Measurements from ENCODE around the gene PSENEN.

Gene PSENEN

DNA sequence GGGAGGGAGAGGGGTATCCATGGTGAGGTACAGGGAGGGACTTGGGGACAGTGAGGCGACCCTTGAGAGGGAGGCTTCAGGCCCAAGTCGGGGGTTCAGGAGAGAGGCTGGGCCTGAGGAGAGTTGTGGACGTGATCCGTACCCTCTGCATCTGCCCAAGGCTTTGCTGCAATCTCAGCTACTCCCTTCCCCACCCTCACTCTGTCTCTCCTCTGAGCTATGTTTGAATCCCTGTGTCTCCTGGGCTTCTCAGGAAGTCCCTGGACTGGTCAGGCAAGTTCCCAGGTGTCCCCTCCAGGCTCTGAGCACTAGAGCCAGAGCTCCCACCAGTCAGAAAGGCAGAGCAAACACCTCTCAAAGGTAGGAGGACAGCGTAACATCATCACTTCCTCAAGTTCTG, 4.7 kb downstream of the PSENEN start:
- no peak for DNase-seq (ENCODE audit: low read depth in 2 of 3, low spot score in 2 of 3)

DNA sequence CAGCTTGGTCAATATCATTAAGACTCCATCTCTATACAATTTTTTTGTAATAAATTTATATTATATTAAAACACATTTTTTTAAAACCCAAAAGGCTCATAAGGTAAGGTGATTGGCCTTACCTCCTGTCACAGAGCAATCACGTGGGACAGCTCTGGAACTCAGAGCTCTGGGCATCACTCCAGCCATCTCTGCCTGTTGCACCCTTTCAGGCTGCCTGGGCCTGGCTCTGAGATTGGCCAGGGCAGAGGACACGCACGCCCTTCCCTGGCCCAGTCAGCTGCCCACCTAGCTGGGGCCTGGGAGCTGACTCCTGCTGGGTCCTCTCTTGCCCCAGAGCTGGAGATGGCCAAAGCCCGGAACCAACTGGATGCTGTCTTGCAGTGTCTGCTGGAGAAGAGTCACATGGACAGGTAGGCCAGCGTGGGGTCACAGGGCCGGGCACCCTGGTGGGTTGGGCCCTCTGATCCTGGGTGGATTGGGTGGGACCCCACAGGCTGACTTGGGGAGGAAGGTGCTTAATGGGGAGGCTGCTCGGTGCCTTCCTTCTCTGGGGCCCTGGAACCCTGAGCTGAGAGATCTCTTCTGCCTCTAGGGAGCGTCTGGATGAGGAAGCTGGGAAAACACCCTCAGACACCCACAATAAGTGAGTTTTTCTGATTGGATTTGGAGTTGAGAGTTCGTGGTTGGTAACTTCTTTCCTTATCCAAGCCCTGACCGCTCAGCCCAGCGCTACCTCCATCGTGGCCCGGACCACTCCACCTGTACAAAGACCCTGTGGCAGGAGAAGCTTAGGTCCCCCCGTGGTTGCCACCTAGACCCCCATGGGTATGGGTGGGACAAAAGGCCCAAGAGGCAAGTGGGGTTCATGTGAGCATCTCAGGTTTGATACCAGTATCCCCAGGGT, 6.6 kb downstream of the PSENEN start:
- DNase-seq (ENCODE audit: low read depth in 2 of 3, low spot score in 2 of 3): no peak

DNA sequence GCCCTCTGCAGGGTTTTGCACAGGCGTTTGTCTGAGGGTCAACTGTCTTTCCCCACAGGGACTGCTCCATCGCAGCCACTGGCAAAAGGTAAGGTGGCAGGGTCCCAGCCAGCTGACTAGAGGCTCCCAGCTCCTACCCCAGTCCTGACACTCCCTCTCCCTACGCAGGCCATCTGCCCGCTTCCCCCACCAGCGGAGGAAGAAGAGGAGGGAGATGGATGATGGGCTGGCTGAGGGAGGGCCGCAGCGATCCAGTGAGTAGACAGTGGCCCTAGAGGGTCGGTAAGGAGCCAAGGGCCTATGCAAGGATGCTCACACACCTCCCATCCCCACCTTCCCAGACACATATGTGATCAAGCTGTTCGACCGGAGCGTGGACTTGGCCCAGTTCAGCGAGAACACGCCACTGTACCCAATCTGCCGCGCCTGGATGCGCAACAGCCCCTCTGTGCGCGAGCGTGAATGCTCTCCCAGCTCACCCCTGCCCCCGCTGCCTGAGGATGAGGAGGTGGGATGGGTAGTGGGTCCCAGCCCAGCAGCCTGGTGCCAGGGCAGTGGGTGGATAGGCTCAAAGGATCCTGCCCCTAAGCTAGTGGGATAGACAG, 7.4 kb downstream of the PSENEN start:
- DNase-seq (ENCODE audit: low read depth in 2 of 3, low spot score in 2 of 3): no peak

DNA sequence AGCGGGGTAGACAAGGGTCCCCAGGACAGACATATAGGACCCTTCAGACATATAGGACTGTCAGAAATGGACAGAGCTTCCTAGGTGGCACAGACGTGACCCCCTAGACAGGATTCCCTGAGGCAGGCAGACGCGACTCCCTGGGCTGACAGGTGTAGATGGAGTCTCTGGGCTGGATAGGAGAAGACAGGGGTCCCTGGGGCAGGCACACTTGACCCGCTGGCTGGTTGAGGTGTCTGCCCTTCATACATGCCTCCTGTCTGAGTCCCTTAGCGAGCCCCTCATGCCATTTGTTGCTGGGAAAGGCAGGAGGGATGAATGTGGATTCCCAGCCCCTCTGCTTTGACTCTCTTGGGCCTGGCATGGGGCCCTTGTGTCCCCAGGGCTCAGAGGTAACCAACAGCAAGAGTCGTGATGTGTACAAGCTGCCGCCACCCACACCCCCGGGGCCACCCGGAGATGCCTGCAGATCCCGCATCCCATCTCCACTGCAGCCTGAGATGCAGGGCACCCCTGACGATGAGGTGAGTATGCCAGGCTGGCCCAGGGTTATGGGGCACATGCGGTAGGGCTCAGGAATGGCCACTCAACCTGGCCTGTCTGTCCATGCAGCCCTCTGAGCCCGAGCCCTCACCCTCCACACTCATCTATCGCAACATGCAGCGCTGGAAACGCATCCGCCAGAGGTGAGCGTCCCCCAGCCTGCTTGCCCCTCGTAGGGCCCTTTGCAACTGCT, 8.4 kb downstream of the PSENEN start:
- DNase-seq (ENCODE audit: low read depth in 2 of 3, low spot score in 2 of 3): no peak

DNA sequence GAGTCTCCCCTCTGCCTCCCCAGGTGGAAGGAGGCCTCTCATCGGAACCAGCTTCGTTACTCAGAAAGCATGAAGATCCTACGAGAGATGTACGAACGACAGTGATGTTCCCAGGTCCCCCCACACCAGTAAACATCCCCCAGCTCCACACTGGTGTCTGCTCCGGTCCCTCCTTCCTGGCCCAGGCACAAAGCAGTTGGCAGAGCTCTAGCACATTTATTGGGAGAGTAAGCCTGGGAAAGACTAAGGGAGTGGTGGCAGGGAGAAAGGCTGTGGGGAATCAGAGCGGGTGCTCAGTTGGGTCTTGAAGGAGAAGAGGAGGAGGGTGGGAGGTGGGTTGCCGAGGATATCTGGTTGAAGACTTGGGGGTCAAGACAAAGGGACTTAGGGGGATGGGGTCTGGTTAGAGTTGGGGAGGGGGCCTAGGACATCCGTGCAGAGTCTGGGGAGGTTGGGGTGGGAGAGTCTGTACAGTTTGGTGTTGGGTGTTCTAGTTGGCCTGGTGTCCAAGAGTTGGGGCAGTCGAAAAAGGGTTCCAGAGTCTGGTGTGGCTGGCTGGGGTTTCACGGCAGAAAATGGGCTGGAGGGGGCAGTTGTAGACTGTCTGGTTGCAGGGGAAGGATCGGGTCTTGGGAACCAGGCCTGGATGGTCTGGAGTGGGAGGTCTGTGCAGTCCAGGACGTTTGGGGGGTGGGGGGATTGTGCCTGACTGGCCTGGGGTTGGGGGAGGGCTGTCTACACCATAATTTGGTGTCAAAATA, 9.1 kb downstream of the PSENEN start:
- no peak for DNase-seq (ENCODE audit: low read depth in 2 of 3, low spot score in 2 of 3)

DNA sequence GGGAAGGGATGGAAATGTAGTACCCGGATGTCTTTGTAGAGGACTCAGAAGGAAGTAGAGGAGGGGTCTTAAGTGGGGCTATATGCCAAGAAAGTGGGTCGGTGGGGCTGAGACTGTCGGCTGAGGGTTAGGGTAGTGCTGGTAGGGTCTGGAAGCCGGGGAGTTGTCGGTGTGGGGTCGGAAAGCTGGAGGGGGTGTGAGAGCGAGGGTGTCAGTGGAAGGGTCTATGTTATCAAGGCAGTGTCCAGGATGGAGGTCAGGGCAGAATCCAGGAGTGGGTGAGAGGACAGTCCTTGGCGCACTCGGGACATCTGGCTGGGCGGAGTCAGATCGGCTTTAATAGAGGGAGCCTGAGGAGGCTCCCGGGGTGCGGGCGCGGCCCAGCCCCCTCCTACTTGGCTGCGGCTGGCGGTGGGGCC, 9.7 kb downstream of the PSENEN start:
- DNase-seq (ENCODE audit: low read depth in 2 of 3, low spot score in 2 of 3): no peak

DNA sequence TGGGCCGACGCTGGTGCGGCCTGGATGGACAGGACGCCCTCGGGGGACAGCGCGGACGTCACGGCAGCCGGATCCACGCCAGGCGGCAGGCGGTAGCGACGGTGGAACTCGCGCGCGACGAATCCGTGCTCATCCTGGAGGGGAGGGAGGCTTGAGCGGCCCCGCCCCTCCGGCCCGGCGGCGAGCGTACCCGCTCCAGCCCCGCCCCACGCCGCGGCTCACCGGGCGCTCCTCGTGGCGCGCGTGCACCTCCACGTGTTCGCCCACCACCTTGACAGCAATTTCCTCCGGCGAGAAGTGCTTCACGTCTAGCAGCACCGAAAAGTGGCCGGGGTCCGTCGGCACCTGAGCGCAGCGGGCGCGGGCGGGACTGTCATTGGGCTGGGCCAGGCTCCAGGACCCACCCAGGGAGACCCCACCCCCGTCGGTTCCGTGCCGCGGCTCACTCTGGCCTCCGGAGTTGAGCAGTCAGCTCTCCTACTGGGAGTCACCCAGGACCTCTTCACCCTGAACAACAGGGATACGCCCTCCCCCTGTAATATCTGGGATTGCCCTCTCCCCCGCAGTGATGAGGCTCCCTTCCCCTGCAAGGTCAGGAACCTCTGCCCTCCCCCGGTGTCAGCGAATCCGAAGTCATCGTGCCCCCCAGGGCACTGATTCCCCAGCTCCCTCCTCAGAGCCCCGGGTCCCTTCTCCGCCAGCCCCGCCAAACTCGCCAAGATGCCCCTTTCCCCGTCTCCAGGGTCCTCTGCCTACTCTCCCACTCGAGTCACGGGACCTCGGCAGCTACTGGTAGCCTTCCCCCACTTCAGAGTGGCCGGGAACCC, 10.3 kb downstream of the PSENEN start:
- no peak for DNase-seq (ENCODE audit: low read depth in 2 of 3, low spot score in 2 of 3)

DNA sequence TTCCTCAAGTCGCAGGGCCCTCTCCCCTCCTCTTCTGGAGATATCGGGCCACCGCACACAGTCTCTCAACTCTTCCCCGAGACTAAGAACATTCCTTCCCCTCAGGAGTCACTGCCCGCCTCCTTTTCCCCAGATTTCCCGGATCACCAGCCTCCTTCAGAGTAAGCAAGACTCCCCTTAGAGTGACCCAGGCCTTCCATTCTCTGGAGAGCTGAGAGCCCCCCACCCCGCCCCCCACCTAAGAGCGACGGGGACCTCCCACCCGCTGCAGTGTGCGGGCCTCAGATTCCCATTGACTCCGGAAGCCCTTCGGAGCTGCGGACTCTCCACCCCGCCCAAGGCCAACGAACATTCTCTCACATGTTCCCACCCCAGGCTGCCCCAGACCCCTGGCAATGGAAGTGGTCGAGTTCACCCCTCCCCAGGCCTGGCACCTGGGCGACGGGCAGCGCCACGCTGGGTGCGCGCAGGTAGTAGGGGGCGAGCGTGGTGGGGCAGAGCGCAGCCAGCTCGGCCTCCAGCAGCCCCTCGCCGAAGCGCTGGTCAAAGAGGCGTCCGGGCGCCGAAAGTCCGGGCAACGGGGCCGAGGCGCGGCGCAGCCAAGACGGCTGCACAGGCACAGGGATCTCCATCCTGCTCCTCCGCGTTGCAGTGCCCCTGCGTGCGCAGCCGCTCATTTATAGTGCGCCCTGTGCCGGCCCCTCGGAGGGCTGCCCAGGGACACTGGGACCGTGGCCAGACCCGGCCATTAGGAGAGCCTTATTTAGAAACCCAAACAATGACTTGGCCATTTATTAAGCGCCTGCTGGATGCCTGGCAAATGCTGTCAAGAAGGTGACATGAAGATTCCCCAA, 11.2 kb downstream of the PSENEN start, which contains the start of gene HSPB6:
Gene HSPB6, minus strand, starts transcription at position 653 of the 854 bp plus-strand sequence. Its CDS starts 21 bp downstream, at position 632.
- no peak for DNase-seq (ENCODE audit: low read depth in 2 of 3, low spot score in 2 of 3)

DNA sequence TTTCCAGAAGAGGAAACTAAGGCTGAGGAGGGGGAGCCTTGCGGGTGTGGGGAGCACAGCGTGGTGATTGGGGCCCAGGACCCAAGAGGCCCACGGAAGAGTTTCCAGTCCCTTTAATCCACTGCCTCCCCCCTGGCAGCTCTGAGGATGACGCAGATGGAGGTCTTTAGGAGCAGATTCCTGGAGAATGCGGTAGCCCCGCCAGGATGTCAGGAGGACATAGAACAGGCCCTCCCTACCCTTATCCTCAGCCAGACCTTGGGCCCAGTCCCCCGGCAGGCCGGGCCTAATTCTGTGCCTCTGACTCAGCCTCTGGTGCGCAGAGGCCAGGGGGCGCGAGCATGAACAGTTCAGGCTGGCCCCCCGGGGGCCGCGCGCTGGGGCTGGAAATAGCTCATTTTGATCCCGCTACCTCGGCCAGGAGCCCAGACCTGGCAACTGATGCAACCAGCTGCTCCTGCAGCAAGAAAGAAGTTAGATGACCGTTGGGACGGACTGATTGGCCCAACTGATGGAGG, 11.8 kb downstream of the PSENEN start:
- DNase-seq (ENCODE audit: low read depth in 2 of 3, low spot score in 2 of 3): peak in 1 of 3 experiments; percentile 26

DNA sequence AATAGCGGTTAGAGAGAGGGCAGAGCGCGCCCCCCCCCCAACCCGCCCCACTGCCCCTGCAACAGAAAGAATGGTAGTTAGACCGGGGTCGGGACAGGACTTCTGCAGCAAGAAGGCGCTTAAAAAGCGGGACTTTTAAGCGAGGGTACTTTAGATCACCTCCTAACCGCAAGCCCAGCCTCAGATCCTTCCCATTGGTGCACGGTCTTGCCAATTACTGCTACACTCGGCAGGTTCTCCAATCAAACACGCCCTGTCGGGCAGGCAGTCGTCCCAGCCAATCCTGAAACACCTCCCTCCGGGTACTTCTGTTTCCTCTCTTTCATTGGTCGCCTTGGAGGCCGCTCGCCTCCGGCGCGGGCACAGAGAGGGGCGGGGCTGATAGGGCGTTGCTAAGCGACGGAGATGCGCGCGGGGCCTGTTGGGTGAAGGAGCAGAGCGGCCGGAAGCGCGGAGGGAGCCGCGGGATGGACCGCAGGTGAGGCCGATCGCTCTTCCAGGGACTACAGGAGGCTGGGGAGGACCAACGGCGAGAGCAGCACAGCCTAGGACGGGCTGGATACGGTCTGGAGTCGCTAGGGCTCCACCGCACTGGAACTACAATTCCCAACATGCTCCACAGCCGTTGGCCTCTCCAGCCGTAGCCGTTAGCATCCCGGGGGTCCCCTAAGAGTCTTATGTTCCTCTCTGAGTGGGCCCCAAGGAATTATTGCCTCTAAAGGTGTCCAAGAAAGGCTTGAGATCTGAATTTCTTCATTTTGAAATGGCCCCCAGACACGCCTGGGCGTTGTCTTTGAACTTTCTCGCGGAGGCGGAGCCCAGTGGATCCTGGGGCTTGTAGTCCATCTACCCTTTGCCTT, 12.5 kb downstream of the PSENEN start, which contains the start of gene PROSER3:
Gene PROSER3, plus strand, starts transcription at position 428 of the 860 bp plus-strand sequence. Its CDS starts 40 bp downstream, at position 468.
- DNase-seq (ENCODE audit: low read depth in 2 of 3, low spot score in 2 of 3): peak; percentile 88 to 98 (median 92)

DNA sequence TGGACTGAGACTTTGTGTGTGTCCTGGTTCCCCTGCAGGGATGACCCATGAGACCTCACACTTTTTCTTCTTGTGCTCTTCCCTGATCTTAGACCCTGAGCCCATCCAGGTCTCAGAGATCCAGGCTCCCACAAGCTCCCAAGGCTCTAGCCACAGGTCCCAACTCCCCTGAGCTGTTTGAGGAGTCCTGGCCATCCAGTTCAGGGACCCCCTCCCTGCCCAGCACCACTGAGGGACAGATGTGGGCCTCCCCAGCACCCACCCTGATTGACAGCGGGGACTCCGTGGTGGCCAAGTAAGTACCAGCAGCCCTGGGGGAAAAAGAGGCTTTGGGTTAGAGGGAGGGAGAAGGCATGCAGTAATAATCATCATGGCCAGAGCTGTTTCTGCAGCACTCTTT, 14.2 kb downstream of the PSENEN start:
- DNase-seq (ENCODE audit: low read depth in 2 of 3, low spot score in 2 of 3): no peak

DNA sequence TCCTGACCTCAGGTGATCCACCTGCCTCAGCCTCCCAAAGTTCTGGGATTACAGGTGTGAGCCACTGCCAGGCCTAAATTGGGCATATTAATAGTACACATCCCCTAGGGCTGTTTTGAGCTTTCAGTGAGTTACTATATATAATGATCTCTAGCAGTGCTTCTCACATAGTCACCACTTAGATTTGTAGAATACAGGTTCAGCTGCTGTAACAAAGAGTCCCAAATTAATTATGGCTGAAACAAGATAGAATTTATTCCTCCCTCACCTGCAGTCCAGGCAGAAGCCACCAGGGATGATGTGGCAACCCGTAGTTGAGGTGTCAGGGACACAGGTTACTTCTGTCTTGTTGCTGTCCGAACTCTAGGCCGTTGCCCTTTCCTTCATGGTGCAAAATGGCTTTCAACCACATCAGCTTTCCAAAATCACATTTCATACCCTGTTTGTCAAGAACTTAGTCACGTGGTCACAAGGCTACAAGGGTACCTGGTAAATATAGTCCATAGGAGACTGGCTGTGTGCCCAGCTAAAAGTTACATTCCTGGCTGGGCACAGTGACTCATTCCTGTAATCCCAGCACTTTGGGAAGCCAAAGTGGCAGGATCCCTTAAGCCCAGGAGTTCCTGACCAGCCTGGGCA, 15.4 kb downstream of the PSENEN start:
- no peak for DNase-seq (ENCODE audit: low read depth in 2 of 3, low spot score in 2 of 3)

DNA sequence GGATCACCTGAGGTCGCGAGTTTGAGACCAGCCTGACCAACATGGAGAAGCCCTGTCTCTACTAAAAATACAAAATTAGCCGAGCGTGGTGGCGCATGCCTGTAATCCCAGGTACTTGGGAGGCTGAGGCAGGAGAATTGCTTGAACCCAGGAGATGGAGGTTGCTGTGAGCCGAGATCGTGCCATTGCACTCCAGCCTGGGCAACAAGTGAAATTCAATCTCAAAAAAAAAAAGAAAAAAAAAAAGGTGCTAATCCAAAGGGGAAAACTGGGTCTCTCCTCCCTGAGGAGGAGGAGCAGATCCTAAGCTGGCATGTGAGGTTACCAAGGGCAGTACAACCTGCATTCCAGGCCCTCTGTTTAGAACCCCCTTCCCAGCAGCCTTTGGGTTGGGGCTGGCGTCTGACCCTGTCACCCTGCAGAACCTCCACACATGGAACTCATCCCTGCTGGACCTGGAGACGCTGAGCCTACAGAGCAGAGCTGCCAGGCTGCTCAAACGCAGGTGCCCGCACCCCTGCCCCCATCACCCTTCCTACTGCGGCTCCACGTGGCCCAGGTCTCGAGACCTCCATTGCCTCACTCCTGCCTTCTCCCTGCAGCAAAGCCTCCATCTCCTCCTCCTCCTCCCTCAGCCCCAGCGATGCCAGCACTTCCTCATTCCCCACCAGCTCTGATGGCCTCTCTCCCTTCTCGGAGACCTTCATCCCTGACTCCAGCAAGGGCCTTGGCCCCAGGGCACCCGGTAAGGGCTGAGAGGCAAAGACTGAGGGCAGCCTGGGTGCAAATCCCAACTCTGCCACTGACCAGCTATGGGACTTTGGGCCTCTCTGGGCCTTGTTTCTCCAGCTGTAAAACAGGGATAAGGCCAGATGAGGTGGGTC, 19.2 kb downstream of the PSENEN start:
- no peak for DNase-seq (ENCODE audit: low read depth in 2 of 3, low spot score in 2 of 3)

DNA sequence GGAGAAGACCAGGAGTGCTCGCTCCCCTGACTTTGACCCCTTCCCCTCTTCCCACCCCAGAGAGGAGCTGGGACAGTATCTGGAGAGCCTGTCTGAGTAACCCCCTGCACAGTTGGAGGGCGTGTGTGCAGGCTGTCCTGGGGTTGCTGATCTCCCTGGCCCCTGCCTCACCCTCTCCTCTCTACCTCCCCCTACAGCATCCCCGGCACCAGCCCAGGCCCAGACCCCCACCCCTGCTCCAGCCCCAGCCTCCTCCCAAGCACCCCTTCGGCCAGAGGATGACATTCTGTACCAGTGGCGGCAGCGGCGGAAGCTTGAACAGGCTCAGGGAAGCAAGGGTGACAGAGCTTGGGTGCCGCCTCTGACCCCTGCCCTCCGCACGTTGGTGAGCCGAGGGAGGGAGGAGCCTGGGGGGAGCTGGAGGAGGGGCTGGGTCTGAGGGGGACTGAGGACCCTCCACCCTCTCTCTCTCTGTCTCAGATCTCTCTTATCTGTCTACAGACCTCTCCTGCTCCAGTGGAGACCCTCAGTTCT, 21.2 kb downstream of the PSENEN start:
- DNase-seq (ENCODE audit: low read depth in 2 of 3, low spot score in 2 of 3): no peak

DNA sequence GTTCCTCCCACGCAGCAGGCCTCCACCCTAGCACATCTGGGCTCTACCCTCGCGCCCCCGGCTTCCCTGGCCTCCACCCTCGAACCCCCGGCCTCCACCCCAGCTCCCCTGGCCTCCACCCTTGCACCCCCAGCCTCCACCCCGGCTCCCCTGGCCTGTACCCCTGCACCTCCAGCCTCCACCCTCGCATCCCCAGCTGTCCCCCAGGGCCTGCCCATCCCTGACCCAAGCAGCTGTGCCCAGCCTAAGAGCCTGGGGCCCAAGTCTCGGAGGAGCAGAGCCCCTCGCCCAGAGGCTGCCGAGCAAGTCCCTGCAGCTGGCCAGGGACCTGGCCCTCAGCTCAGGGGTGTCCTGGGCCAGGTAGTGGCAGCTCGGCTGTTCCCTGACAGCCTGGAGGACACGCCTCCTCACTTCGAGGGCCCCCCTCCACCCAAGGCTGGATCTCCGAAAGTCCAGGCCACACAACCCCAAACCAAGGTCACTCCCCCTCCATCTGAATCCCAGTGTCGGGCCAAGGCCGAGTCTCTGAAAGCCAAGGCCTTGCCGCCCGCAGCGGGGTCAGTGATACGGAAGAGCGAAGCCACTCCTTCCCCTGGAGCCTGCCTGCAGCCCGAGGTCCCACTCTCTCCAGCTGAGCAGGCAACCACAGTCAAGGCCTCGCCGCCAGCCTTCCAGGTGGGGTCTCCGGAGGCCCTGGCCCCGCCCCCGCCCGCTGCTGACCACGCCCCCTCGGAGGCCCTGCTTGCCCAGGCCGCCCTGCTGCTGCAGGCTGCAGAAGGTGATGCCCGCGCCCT, 22.0 kb downstream of the PSENEN start:
- DNase-seq (ENCODE audit: low read depth in 2 of 3, low spot score in 2 of 3): no peak

Measured in activated CD8-positive, alpha-beta memory T cell treated with anti-CD3 and anti-CD28 coated beads for 48 hours (primary cell).